Liver (tissue), 9 donors: ENCODE measurements around the gene SLC9A8. TPM values are rescaled to one million over a fixed set of nuclear protein-coding genes. Genes with fewer than 3 reads are reported as not detected.

Source experiments
- DNase-seq: peaks from one replicate; pipeline ENCODE4 v3.0.0-alpha.2; 2017; ENCODE audit warnings: low spot score
- H3K27ac ChIP-seq, 2 donors: one replicate each; pipeline ENCODE4 v1.7.0; 2013; ENCODE audit warnings: inconsistent platforms in 2 of 2, low read length in 2 of 2, control low read depth in 1 of 2, low read depth in 1 of 2, mild to moderate bottlenecking in 1 of 2
- H3K27me3 ChIP-seq, 4 donors: one replicate each; pipeline versions ENCODE4 v1.6.1 to v1.7.0; 2013; ENCODE audit warnings: low read length in 3 of 4, inconsistent platforms in 1 of 4, mild to moderate bottlenecking in 1 of 4, moderate library complexity in 1 of 4; ENCODE audit not compliant: control insufficient read depth in 4 of 4, insufficient read depth in 4 of 4
- H3K36me3 ChIP-seq, 4 donors: one replicate each; pipeline versions ENCODE4 v1.6.1 to v1.7.0; 2013; ENCODE audit warnings: low read length in 3 of 4, mild to moderate bottlenecking in 3 of 4, low read depth in 1 of 4, moderate library complexity in 1 of 4; ENCODE audit not compliant: control insufficient read depth in 4 of 4, insufficient read depth in 3 of 4
- H3K4me1 ChIP-seq, 4 donors: one replicate each; pipeline versions ENCODE4 v1.6.1 to v1.7.0; 2013; ENCODE audit warnings: low read length in 3 of 4, mild to moderate bottlenecking in 3 of 4, moderate library complexity in 1 of 4; ENCODE audit not compliant: control insufficient read depth in 4 of 4, insufficient read depth in 4 of 4
- H3K4me3 ChIP-seq, 3 donors: one replicate each; pipeline versions ENCODE4 v1.6.1 to v1.7.0; 2013; ENCODE audit warnings: low read length in 3 of 3, control low read depth in 1 of 3, low read depth in 1 of 3, mild to moderate bottlenecking in 1 of 3
- H3K9ac ChIP-seq, 2 donors: one replicate each; pipeline ENCODE4 v1.7.0; 2013; ENCODE audit warnings: low read length in 2 of 2, mild to moderate bottlenecking in 2 of 2, moderate library complexity in 2 of 2, control low read depth in 1 of 2, low read depth in 1 of 2
- H3K9me3 ChIP-seq, 4 donors: one replicate each; pipeline versions ENCODE4 v1.6.1 to v1.7.0; 2013; ENCODE audit warnings: low read length in 3 of 4; ENCODE audit not compliant: control insufficient read depth in 4 of 4
- ATF3 ChIP-seq: IDR thresholded peaks from 2 replicates; pipeline ENCODE4 v1.6.1; 2016; ENCODE audit warnings: antibody characterized with exemption
- CTCF ChIP-seq: fragments of 150-350 bp; IDR thresholded peaks from 2 replicates; pipeline ENCODE4 v1.5.1; 2017; ENCODE audit warnings: improper control_type of control experiment, low read depth, low read length; ENCODE audit not compliant: missing input control
- EGR1 ChIP-seq, 2 donors: IDR thresholded peaks; 2 replicates each; pipeline ENCODE4 v1.6.1; 2016 to 2018; ENCODE audit warnings: antibody characterized with exemption in 2 of 2, low read depth in 2 of 2
- FOXA1 ChIP-seq: IDR thresholded peaks from 2 replicates; pipeline ENCODE4 v1.6.1; 2016; ENCODE audit warnings: antibody characterized with exemption
- FOXA2 ChIP-seq: IDR thresholded peaks from 2 replicates; pipeline ENCODE4 v1.6.1; 2016; ENCODE audit warnings: antibody characterized with exemption
- GABPA ChIP-seq, 2 donors: IDR thresholded peaks in 1 of 2; conservative IDR thresholded peaks in 1 of 2; 2 replicates each; pipeline ENCODE4 v1.6.1; 2016; ENCODE audit warnings: antibody characterized with exemption in 2 of 2, mild to moderate bottlenecking in 1 of 2, moderate library complexity in 1 of 2
- HNF4A ChIP-seq, 2 donors: conservative IDR thresholded peaks; 2 replicates each; pipeline ENCODE4 v1.6.1; 2016; ENCODE audit warnings: antibody characterized with exemption in 2 of 2, mild to moderate bottlenecking in 2 of 2
- HNF4G ChIP-seq: IDR thresholded peaks from 2 replicates; pipeline ENCODE4 v1.6.1; 2016; ENCODE audit warnings: antibody characterized with exemption
- JUND ChIP-seq, 2 donors: IDR thresholded peaks; 2 replicates each; pipeline ENCODE4 v1.6.1; 2016; ENCODE audit warnings: antibody characterized with exemption in 2 of 2
- MAX ChIP-seq: IDR thresholded peaks from 2 replicates; pipeline ENCODE4 v1.6.1; 2016; ENCODE audit warnings: antibody characterized with exemption
- NR2F2 ChIP-seq: IDR thresholded peaks from 2 replicates; pipeline ENCODE4 v1.6.1; 2016; ENCODE audit warnings: antibody characterized with exemption
- RAD21 ChIP-seq, 2 donors: IDR thresholded peaks; 2 replicates each; pipeline ENCODE4 v1.6.1; 2016; ENCODE audit warnings: antibody characterized with exemption in 2 of 2, mild to moderate bottlenecking in 2 of 2
- RXRA ChIP-seq, 2 donors: IDR thresholded peaks; 2 replicates each; pipeline ENCODE4 v1.6.1; 2017 to 2018; ENCODE audit warnings: antibody characterized with exemption in 2 of 2, mild to moderate bottlenecking in 1 of 2
- SP1 ChIP-seq: IDR thresholded peaks from 2 replicates; pipeline ENCODE4 v1.6.1; 2018; ENCODE audit warnings: antibody characterized with exemption, mild to moderate bottlenecking
- TAF1 ChIP-seq: conservative IDR thresholded peaks from 2 replicates; pipeline ENCODE4 v1.6.1; 2016; ENCODE audit warnings: antibody characterized with exemption, mild to moderate bottlenecking
- YY1 ChIP-seq: IDR thresholded peaks from 2 replicates; pipeline ENCODE4 v1.6.1; 2016; ENCODE audit warnings: antibody characterized with exemption, mild to moderate bottlenecking
- WGBS: extraction: QIAGEN DNeasy Blood & Tissue Kit; methylation state at CpG from one replicate; pipeline ENCODE4 v1.1.7; 2013; 5-methylcytosine and 5-hydroxymethylcytosine counted together
- polyA plus RNA-seq, 2 donors: library from polyadenylated mRNA; stranded (reverse) in 1 of 2; unstranded in 1 of 2; fragments of 200-250 nt in 1 of 2; fragments of >200 nt in 1 of 2; fragmentation: Nextera tagmentation in 1 of 2; extraction: Ambion mirVana in 1 of 2; gene quantifications; one replicate each; pipeline versions ENCODE4 v1.2.1 to v1.2.3, GENCODE V29; 2013 to 2015
- total RNA-seq, 2 donors: library from RNA; depleted of rRNA; stranded (reverse); fragments of >200 nt; gene quantifications; one replicate each; pipeline ENCODE4 v1.2.3, GENCODE V29; 2014
- TF ChIP-seq, protein P1 (sequence below): IDR thresholded peaks from 2 replicates; pipeline ENCODE4 v1.6.1; 2016; ENCODE audit warnings: antibody characterized with exemption, mild to moderate bottlenecking
- TF ChIP-seq, protein P2 (sequence below): IDR thresholded peaks from 2 replicates; pipeline ENCODE4 v1.6.1; 2016; ENCODE audit warnings: antibody characterized with exemption
- donor health status: healthy.
- donor health status: healthy.
- donor health status: healthy.
- donor health status: healthy.
- donor health status: healthy.

Gene SLC9A8
- total and polyA plus RNA-seq, 4 donors, result 4.0 to 9.5 (median 8.6) TPM

GRCh38 chr20:49768204-49769047 is 44.2 kb upstream of the SLC9A8 start:
- Histone ChIP-seq H3K36me3 (no peaks in the 10 kb centered on the region), H3K27ac (peak overlapping the region; percentile 77 to 96), H3K27me3 (no peaks in the 10 kb centered on the region), H3K4me1 (peaks cover 22 to 50% (median 37%) of the 10 kb centered on the region in 4 donors), H3K4me3 (peak overlapping the region in 1 of 3 donors; percentile 10), H3K9ac (peak overlapping the region in 1 of 2 donors; percentile 39), H3K9me3 (no peaks in the 10 kb centered on the region)
- DNase-seq, result peak; percentile 50
- peak; percentile 58 to 70 for TF ChIP-seq RAD21 (IDR thresholded peaks at IDR 0.05)
- peak; percentile 97 for TF ChIP-seq SP1
- TF ChIP-seq RXRA (IDR thresholded peaks at IDR 0.05), result peak; percentile 98 to 99
- peak; percentile 83 for TF ChIP-seq ATF3
- peak in 1 of 2 donors; percentile 41 for TF ChIP-seq GABPA (IDR thresholded peaks at IDR 0.05 in 1 of 2, conservative IDR thresholded peaks at IDR 0.05 in 1 of 2)
- peak; percentile 99 for TF ChIP-seq MAX
- peak; percentile 91 for TF ChIP-seq HNF4A (conservative IDR thresholded peaks at IDR 0.05)
- peak; percentile 84 for TF ChIP-seq FOXA1
- TF ChIP-seq NR2F2, result peak; percentile 92
- TF ChIP-seq, protein P1, sequence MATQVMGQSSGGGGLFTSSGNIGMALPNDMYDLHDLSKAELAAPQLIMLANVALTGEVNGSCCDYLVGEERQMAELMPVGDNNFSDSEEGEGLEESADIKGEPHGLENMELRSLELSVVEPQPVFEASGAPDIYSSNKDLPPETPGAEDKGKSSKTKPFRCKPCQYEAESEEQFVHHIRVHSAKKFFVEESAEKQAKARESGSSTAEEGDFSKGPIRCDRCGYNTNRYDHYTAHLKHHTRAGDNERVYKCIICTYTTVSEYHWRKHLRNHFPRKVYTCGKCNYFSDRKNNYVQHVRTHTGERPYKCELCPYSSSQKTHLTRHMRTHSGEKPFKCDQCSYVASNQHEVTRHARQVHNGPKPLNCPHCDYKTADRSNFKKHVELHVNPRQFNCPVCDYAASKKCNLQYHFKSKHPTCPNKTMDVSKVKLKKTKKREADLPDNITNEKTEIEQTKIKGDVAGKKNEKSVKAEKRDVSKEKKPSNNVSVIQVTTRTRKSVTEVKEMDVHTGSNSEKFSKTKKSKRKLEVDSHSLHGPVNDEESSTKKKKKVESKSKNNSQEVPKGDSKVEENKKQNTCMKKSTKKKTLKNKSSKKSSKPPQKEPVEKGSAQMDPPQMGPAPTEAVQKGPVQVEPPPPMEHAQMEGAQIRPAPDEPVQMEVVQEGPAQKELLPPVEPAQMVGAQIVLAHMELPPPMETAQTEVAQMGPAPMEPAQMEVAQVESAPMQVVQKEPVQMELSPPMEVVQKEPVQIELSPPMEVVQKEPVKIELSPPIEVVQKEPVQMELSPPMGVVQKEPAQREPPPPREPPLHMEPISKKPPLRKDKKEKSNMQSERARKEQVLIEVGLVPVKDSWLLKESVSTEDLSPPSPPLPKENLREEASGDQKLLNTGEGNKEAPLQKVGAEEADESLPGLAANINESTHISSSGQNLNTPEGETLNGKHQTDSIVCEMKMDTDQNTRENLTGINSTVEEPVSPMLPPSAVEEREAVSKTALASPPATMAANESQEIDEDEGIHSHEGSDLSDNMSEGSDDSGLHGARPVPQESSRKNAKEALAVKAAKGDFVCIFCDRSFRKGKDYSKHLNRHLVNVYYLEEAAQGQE, result peak; percentile 81
- TF ChIP-seq HNF4G, result peak; percentile 70
- no peak for TF ChIP-seq CTCF
- peak; percentile 89 for TF ChIP-seq YY1
- TF ChIP-seq, protein P2, sequence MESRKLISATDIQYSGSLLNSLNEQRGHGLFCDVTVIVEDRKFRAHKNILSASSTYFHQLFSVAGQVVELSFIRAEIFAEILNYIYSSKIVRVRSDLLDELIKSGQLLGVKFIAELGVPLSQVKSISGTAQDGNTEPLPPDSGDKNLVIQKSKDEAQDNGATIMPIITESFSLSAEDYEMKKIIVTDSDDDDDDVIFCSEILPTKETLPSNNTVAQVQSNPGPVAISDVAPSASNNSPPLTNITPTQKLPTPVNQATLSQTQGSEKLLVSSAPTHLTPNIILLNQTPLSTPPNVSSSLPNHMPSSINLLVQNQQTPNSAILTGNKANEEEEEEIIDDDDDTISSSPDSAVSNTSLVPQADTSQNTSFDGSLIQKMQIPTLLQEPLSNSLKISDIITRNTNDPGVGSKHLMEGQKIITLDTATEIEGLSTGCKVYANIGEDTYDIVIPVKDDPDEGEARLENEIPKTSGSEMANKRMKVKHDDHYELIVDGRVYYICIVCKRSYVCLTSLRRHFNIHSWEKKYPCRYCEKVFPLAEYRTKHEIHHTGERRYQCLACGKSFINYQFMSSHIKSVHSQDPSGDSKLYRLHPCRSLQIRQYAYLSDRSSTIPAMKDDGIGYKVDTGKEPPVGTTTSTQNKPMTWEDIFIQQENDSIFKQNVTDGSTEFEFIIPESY, result peak; percentile 93
- TF ChIP-seq EGR1 (IDR thresholded peaks at IDR 0.05; ENCODE audit: low read depth in 2 of 2), result peak; percentile 77 to 92
- TF ChIP-seq FOXA2, result peak; percentile 97
- peak; percentile 89 to 97 for TF ChIP-seq JUND (IDR thresholded peaks at IDR 0.05)
- TF ChIP-seq TAF1, result peak; percentile 40
- WGBS, result 16% methylated on average over 8 of the region's 8 CpGs
